Activated CD4-positive, alpha-beta T cell treated with anti-CD3 and anti-CD28 coated beads, Interleukin-2, amount 50 U/mL, for 1 hour (primary cell): Measurements from ENCODE around the gene IDH3A.
A peak's percentile ranks its signal among the peaks of the same experiment; 100 is the strongest.
"Not testable (repeated sequence)": the region's sequence is repeated elsewhere in the genome, so short reads cannot be mapped to it uniquely, and the experiment has no call there.

ENCODE experiments used
- DNase-seq: peaks from one replicate; pipeline ENCODE4 v3.0.0-alpha.2; 2020

Gene IDH3A

DNA sequence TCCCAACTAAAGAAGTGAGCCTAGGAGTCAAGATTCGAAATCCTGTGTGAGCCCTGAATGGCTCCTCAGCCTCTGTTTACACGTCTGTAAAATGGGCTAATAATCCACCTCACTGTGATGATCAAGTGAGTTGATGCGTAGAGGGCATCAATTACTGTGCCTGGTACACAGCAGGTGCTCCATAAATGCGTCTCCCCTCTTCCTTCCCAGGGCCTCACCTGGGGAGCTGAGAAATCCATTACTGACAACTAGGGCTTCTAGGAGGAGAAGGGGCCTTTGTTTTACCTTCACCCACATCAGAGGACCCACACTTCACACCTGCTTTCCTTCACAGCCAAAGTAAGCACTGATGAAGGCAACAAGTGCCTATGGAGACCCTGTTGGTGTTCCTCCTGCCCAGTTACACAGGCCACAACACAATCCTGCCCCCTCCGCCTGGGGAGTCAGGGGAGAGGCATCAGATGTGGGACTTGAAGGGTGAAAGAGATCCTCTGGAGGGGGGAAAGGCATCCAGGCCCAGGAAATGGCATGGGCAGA, 19.3 kb upstream of the IDH3A start:
- no peak for DNase-seq

DNA sequence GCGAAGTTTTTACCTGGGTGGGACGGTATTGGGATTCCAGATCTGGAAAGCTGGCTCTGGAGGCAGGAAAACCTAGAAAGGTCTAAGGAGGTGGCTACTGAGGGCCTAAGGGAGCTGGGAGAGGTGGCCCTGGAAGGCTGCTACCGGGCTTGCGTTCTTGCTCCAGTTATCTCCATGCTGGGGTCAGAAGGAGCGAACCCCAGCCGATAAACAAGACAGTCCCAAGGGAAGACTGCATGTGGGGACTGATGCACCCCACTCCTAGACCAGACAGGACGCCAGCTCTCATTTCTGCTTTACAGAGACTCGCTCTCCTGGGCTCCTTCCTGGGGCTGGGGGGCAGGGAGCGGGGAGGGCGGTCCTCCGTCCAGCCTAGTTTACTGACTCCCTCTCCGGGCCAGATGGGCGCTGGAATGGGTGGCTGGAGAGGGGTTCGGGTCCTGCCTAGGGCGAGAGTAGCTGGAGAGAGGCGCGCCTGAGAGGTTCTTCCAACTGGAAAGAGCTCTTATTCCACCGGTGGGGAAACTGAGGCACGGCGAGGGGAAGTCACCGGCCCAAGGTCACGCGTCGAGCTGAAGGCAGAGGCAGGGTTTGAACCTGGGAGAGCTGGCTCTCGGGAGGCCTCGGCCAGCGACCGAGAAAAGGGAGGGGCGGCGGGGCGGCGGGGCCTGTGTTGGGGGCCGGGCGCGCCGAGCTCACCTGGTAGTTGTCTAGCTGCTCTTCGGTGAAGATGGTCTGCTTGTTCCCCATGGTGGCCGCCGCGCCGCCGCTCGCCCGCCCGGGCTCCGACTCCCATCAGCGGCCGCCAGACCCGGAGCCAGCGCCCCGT, 18.5 kb upstream of the IDH3A start:
- DNase-seq: peak; percentile 24

DNA sequence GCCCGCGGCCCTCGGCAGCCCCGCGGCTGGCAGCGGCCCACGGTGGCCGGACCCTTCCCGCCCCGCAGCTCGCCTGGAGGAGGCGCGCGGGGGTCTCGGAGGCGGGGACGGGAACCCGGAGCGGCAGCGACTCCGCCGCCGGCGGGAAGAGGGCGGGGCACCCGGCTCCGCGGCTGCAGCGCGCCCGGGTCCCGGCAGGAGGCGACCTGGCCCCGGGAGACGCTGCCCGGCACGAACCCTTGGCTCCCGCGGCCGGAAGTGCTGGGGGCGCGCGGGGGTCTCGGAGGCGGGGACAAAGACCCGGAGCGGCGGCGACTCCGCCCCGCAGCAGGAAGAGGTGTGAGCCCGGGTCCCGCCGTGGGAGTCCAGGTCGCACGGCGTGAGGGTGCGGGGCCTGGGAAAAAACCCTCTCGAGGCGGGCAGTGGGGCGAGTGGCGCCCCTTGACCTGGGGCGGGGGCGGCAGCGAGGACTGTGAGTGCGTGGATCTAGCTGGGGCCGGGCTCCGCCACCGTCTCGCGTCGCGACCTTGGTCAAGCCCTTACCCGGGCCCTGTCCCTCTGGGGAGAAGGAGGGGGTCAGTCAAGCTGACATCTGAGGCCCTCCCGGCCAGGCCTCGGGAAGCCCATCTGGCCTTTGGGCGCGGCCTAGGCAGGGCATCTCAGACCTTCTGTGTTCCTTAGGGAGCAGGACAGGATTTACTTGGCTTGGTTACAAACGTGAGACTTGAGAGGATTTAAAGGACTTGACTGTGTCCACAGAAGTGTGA, 17.7 kb upstream of the IDH3A start, which contains the start of gene CIB2:
CIB2 (minus strand) TSS at position 151 of the 767 bp plus-strand sequence. CDS start 230 bp downstream, outside the sequence.
- peak; percentile 65 for DNase-seq

DNA sequence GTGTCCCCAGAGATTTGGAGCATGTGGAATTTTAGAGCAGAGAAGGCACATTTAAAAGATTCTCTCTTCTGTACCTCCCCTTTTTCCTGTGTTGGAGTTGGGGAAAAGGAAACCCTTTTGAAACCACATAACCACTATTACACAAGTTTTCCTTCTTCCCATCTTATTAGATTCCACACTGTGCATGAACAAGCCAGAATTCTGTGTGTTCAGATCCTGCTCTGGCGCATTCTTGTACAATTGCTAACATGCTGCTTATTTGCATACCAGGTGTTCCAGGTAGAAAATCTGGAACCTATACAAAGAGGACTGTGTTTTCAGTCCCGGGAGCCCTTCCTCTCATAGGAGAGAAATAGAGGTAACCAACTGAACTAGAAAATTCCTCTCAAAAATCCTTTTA, 15.4 kb upstream of the IDH3A start:
- DNase-seq: no peak

DNA sequence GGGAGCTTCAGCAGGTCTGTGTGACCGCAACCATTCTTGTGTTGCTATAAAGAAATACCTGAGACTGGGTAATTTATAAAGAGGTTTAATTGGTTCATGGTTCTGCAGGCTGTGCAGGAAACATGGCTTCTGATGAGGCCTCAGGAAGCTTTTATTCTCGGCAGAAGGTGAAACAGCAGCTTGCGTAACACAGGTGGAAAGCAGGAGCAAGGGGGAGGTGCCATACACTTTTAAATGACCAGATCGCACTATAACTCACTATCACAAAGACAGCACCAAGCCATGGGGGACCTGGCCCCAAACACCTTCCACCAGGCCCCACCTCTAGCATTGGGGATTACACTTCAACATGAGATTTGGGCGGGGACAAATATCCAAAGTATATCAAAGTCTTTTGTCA, 9.6 kb upstream of the IDH3A start:
- no peak for DNase-seq

DNA sequence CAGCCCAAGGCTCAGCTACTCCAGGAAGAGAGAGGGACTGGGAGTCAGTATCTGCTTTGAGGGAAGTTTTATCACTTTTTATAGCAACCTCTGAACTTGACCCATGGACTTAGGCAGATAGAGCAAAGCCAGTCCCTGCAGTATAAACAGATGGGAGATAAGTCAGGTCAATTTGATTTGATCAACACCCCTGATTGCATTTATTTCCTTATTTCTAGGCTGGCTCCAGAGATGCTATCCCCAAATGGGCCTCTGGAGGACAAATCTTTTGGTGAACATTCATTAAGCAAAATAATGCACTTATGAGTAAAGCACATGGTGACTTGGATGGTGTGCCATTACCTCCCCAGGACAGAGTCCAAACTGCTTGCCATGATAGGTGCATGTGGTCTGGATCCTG, 8.9 kb upstream of the IDH3A start:
- no peak for DNase-seq

DNA sequence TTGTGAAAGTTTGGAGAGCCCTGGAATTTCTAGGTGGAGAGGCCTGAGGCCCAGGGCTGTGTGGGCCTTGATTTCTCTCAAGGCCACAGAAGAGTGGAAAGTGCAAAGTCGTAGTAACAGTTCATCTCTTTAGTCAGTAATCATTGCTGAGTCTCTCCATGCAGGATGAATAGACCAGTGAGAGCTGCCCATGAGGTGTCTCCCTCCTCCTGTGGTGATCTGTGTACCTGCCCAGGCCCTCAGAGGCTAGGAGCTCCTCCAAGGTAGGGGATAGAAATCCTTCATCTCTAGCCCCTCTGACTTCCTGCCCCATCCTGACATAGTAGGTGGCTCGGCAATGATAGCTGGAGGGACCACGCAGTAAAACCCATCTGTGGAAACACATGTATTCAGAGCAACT, 6.8 kb upstream of the IDH3A start:
- DNase-seq: no peak

DNA sequence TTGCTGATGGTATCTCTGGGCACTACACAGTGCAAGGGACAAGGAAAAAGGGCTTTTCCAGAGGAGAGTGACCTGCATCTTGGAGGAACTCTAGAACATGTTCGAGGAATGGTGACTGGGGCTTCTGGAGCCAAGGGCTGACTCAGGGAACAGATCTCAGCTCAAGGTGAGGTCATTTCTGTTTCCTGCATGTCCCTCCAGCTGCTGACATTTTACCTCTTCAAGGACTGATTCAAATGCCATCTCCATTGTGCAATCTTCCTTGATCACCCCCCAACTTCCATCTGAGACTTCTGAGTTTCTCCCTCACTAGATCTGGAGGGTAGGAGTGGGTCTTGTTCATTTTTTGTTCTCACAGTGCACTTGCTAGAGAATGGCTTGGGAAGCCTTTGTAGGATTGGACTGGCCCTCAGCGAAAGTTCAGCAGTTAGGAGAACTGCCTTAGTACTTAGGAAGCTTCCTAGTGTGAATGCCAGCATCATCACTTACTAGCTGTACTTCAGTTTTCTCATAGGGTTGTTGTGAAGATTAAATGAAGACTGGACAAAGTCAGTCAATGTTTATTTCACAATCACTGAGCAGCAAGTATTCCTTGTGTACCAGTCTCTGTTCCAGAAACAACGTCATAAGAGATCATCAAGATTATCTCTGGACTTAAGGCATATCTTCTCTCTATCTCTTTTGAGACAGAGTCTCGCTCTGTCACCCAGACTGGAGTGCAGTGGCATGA, 2.6 kb upstream of the IDH3A start:
- no peak for DNase-seq

DNA sequence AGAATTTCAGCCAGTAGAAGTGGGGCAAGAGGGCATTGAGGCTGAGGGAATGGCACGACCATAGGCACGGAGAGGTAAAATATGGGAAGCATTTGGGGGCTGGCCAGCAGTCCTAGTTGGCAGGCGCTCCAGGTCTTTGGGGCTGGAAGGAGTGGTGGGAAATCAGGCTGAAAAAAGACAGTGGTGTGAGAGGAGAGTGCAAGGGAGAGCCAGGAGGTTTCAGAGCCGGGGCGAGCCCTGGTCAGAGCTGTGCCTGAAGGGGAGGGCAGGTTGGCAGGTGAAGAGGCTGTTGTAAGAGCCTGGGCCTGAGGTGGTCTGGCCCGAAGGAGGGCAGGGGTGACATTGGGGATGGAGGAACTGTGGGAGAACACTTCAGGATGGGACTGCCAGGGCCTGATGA, 1.6 kb upstream of the IDH3A start:
- DNase-seq: no peak

DNA sequence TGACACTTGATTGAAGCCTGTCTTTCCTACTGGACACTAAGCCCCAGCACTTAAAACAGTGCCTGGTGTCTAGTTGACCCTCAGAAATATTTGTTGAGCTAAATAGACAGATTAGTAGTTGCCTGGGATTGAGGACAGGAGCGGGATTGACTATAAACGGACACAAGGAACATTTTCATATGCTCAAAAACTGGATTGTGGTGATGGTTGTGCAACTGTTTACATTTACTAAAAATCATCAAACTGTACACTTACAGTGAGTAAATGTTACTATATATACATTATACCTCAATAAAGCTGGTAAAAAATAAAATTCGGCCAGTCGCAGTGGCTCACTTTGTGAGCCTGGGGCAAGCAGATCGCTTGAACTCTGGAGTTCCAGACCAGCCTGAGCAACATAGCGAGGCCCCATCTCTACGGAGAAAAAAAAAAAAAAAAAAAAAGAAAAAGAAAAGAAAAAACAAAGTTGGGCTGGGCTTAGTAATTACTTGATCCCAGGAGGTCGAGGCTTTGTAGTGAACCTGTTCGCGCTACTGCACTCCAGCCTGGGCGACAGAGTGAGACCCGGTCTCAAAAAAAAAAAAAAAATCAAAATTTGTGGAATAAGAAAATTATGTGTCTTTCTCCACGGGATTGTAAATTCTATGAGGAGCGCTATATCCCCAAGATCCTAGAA, 632 bp upstream of the IDH3A start:
- DNase-seq: no peak

DNA sequence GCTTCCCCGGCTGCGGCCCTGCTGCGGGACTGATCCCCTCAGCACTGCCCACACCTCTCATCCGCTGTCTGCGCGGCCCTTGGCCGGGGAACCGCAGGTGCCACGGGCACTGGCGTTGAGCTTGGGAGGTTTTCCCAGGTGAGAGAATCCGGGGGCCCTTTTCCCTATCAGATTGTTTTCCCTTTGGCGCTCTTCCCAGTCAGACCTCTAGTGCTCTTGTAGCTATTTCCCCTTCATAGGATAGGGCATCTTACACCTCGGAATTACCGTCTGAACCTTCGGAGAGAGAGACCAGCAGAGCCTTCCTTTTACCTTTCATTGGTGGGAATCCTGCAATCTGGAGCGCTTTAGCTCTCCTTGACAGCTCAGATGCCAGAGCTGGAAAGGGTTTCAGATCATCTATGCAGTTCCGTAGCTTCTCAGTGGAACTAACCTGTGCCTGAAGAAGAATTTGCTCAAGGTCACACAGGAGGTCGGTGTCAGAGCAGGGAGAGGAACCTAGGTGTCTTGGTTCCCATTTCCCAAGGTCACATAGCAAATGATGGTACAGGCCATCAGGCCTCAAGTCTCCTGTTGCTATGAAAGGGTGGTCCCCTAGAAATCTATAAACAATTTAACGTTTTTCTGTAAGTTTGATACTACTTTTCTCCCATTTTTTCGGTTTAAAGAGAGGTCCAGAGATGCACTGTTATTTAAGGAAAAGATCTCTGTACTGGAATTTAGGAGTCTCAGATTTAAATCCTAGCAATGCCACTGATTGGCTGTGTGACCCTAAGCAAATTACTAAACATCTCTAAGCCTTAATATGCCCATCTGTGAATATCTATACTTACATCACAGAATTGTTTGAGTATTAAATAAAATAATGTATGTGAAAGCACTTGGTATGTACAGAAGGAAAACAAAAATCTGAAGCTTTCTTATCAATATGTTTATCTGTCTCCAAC, 916 bp downstream of the IDH3A start:
- DNase-seq: no peak

DNA sequence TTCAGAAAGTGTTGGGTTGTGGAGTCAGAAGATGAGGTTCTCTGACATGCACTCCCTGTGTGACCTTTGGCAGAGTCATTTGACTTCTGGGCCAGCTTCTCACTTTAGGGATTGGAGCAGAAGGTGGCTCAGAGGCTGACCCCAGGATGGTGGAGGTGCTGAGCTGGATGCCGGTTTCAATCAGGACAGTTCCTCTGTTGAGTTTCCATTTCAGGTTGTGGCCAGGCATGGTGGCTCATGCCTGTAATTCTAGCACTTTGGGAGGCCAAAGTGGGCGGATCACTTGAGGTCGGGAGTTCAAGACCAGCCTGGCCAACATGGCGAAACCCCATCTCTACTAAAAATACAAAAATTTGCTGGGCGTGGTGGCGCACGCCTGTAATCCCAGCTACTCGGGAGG, 1.9 kb downstream of the IDH3A start:
- DNase-seq: not testable (repeated sequence)

DNA sequence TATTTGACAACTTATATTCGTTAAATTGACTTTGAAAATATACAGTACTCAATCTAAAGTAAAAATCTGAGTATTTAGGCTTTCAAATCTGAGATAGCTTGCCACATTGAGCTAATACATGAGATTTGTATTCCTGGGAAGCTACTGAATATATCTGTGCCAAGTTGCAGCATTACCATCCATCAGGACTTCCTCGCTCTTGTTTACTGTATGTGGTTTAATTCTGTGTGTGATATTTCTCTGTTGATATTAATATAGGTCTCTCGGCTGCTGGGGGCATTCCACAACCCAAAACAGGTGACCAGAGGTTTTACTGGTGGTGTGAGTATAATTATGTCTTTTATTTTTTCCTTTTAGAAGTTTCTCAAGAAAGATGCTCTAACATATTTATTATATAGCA, 5.8 kb downstream of the IDH3A start:
- DNase-seq: no peak

DNA sequence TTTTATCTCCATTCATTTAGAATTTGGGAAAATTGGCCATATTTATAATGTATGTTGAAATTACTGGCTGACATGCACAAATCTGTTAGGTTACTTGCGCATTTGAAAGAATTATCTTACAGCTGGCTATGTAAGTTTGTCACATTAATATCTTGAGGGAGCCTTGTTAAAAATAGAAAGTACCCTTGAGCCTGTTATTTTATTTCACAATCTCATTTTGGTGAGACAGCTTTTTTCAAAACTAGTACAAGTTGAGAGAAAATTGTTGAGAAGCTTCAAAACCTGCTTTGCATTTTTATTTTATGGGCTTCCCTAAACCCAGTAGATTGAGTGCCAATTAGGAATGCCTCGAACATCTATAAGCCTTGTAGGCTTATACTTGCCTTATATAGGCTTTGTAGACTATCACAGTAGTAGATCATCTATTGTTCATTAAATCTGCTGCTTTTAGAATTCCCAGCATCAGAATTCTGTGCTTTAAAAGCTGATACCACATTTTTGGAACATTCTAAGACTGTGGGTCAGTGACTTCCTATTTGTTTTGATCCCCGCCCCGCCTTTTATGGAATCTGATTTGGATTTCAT, 6.3 kb downstream of the IDH3A start:
- DNase-seq: no peak

DNA sequence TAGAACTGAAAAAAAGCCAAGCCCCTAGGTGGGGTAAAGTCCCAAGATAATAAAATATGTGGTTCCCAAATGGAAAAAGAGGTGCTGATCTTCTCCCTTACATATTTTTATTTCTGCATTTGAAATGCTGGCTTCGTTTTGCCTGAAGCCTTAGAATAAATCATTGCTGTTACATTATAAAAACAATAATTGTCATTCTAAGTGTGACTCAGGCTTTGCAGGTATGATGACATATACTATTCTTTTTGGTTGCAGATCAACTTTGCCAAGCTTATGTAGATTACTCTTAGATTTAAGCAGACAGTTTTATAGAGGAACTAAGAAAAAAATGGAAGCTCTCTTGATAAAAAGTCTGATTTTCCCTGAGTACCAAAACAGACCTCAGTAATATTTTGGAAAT, 7.5 kb downstream of the IDH3A start:
- no peak for DNase-seq

DNA sequence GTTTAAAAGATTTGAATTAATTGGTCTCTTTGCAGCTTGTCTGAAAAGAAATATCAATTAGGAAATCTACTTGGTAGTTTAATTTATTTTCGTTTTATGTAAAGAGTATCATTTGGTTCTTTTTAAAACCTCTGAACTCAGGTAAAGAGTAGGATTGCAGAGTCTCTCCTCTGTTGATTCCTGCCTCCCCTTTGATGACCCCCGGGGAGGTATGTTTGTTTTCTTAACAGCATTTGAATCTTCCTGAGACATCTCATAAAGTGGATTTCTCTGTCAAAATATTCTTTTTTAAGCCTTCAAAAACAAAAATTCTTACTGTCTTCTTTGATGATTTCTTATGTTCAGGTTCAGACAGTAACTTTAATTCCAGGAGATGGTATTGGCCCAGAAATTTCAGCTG, 8.0 kb downstream of the IDH3A start:
- DNase-seq: no peak

DNA sequence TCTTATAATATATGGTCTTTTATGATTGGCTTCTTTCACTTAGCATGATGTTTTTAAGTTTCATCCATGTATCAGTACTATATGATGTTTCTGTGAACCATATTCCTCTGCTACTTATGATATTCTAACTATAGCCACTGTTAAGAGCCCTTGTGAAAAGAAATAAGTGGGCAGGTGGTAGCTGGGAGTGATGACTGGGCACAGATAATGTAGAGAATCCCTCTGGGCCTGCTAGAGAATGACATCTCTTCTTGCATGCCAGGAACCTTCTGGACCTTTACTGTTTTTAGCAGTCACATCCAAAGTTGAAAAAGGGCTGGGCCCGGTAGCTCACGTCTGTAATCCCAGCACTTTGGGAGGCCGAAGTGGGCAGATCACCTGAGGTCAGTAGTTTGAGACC, 10.2 kb downstream of the IDH3A start:
- no peak for DNase-seq

DNA sequence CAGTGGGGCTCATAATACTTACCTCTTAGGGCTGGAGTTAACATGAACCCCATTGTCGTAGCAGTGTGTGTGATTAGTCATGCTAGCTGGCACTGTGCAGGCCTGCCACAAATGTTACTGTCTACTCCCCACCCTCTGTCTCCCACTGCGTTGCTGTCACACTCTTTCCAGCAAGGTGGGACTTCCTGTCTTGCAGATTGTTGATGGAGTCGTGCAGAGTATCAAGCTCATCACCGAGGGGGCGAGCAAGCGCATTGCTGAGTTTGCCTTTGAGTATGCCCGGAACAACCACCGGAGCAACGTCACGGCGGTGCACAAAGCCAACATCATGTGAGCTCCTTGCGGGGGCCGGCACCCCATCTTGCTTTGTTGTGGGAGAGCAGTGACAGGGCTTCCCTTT, 12.9 kb downstream of the IDH3A start:
- DNase-seq: peak; percentile 40

DNA sequence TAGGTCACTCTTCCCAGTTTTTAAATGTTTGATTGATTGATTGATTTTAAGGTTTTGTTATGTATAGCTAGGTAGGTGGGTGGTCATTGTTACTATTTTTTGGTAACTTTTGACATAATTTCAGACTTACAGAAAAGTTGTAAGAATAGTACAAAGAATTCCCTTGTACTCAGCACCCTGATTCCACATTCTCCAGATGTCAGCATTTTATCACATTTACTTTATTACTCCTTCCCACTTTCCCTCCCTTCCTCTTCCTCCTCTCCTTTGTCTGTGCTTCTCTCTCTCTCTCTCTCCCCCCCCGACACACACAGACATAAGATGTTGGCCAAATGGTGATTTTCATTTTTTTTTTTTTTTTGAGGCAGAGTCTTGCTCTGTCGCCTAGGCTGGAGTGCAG, 14.8 kb downstream of the IDH3A start:
- DNase-seq: no peak

DNA sequence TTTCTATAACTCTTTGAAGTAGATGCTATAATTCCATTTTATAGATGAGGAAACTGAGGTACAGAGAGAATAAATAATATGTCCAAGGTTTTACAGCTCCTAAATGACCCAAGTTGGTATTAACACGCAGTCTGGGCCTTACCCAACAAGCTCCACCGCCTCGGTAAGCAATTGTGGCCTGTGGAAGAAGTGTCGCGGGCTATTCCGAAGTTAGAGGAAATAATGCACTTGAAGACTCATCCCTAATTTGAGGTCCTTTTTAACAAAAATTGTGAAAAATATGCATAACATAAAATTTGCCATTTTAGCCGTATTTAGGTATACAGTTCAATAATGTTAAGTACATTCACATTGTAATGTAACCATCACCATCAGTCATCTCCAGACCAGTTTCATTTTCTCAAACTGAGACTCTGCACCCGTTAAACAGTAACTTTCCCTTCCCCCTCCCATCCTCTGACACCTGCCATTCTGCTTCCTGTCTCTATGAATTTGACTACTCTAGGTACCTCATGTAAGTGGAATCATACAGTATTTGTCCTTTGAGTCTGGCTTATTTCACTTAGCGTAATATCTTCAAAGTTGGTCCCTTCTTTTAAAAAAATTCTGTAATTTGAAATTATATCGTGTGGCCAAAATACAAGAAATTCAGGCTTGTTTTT, 18.2 kb downstream of the IDH3A start:
- DNase-seq: no peak

DNA sequence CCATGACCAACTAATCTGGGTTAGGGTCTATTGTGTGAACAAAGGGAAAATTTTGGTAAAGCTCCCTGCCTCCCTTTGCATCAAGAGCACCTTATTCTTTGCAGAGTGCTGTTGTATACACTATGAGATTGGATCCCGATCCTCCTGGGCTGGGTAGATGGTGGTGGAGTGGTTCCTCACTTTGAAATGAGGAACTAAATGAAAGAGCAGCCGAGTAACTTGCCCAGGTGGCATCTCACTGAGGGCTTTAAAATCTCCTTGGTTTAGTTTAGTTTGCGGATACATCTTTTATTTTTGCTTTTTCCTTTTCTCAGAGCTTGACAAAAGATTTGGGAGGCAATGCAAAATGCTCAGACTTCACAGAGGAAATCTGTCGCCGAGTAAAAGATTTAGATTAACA, 19.4 kb downstream of the IDH3A start:
- DNase-seq: no peak
